WTC11 (cell line): ENCODE measurements around the gene LCE5A. TPM values are rescaled to one million over a fixed set of nuclear protein-coding genes. Genes with fewer than 3 reads are reported as not detected.
A peak's percentile ranks its signal among the peaks of the same experiment; 100 is the strongest.

Source experiments
- ATAC-seq: fragments of 200-7000 bp; cut with Tn5 transposase; 2 replicates; pipeline ENCODE4 v1.10.0; 2021; ENCODE audit warnings: mild to moderate bottlenecking, moderate library complexity
- CTCF ChIA-PET: fragments of 300-600 bp; sonication (Branson Sonifier 250); formaldehyde crosslinking; loops from one replicate; lab custom pipeline; 2021; ENCODE audit warnings: antibody characterized with exemption; lab: Charles Lee
- POLR2A ChIA-PET: fragments of 350-600 bp; sonication (Branson Sonifier 250); formaldehyde crosslinking; loops from one replicate; lab custom pipeline; 2021; ENCODE audit warnings: antibody characterized with exemption; lab: Charles Lee
- DNase-seq: peaks from one replicate; pipeline ENCODE4 v3.0.0; 2021; ENCODE audit warnings: low spot score
- H3K27ac Mint-ChIP-seq: 2 replicates; pipeline ENCODE4 v1.8.0; 2021; ENCODE audit warnings: mixed read lengths
- H3K27me3 Mint-ChIP-seq: 2 replicates; pipeline ENCODE4 v1.8.0; 2021; ENCODE audit warnings: low read depth, mild to moderate bottlenecking, moderate library complexity, mixed read lengths
- H3K36me3 Mint-ChIP-seq: 2 replicates; pipeline ENCODE4 v1.8.0; 2021; ENCODE audit warnings: mixed read lengths
- H3K4me1 Mint-ChIP-seq: 2 replicates; pipeline ENCODE4 v1.8.0; 2022; ENCODE audit warnings: mixed read lengths
- H3K4me3 Mint-ChIP-seq: 2 replicates; pipeline ENCODE4 v1.8.0; 2021; ENCODE audit warnings: mild to moderate bottlenecking, moderate library complexity, mixed read lengths
- H3K9me3 Mint-ChIP-seq: 2 replicates; pipeline ENCODE4 v1.8.0; 2021; ENCODE audit warnings: mixed read lengths
- ATF1 ChIP-seq: sonication (generic); formaldehyde crosslinking; IDR thresholded peaks from 2 replicates; pipeline ENCODE4 v1.8.1; 2023; ENCODE audit warnings: mild to moderate bottlenecking, moderate library complexity, missing genetic modification reagents
- CREB1 ChIP-seq: sonication (generic); formaldehyde crosslinking; IDR thresholded peaks from 2 replicates; pipeline ENCODE4 v1.8.0; 2023; ENCODE audit warnings: mild to moderate bottlenecking, missing genetic modification reagents
- E2F4 ChIP-seq: sonication (generic); formaldehyde crosslinking; IDR thresholded peaks from 2 replicates; pipeline ENCODE4 v1.8.1; 2022; ENCODE audit warnings: low read depth, mild to moderate bottlenecking, moderate library complexity, missing genetic modification reagents, borderline replicate concordance
- ERG ChIP-seq: fragments of 250-450 bp; sonication (Bioruptor Pico); IDR thresholded peaks from 2 replicates; pipeline ENCODE4 v1.8.0; 2021; ENCODE audit warnings: mild to moderate bottlenecking
- FOXP4 ChIP-seq: sonication (generic); formaldehyde crosslinking; IDR thresholded peaks from 2 replicates; pipeline ENCODE4 v1.8.0; 2022; ENCODE audit warnings: mild to moderate bottlenecking, missing genetic modification reagents
- MLX ChIP-seq: sonication (generic); formaldehyde crosslinking; IDR thresholded peaks from 2 replicates; pipeline ENCODE4 v1.8.1; 2023; ENCODE audit warnings: mild to moderate bottlenecking, missing genetic modification reagents, moderate library complexity
- NFE2L1 ChIP-seq: sonication (generic); formaldehyde crosslinking; IDR thresholded peaks from 2 replicates; pipeline ENCODE4 v1.8.1; 2023; ENCODE audit warnings: missing genetic modification reagents
- NR3C1 ChIP-seq: sonication (generic); formaldehyde crosslinking; conservative IDR thresholded peaks from 2 replicates; pipeline ENCODE4 v1.8.1; 2023; ENCODE audit warnings: low read depth, mild to moderate bottlenecking, missing genetic modification reagents
- OVOL2 ChIP-seq: fragments of 250-450 bp; sonication (Bioruptor Pico); IDR thresholded peaks from 2 replicates; pipeline ENCODE4 v1.9.0; 2021; ENCODE audit warnings: mild to moderate bottlenecking, borderline replicate concordance
- PREB ChIP-seq: sonication (generic); formaldehyde crosslinking; IDR thresholded peaks from 2 replicates; pipeline ENCODE4 v1.8.1; 2022; ENCODE audit warnings: mild to moderate bottlenecking, missing genetic modification reagents, moderate library complexity, borderline replicate concordance
- RELA ChIP-seq: sonication (generic); formaldehyde crosslinking; IDR thresholded peaks from 2 replicates; pipeline ENCODE4 v1.8.1; 2022; ENCODE audit warnings: missing genetic modification reagents, mild to moderate bottlenecking, borderline replicate concordance
- SMAD3 ChIP-seq: sonication (generic); formaldehyde crosslinking; IDR thresholded peaks from 2 replicates; pipeline ENCODE4 v1.8.0; 2022; ENCODE audit warnings: missing genetic modification reagents, mild to moderate bottlenecking, borderline replicate concordance
- SMAD4 ChIP-seq: sonication (generic); formaldehyde crosslinking; IDR thresholded peaks from 2 replicates; pipeline ENCODE4 v1.8.0; 2022; ENCODE audit warnings: mild to moderate bottlenecking, missing genetic modification reagents
- SP1 ChIP-seq: sonication (generic); formaldehyde crosslinking; conservative IDR thresholded peaks from 2 replicates; pipeline ENCODE4 v1.8.1; 2022; ENCODE audit warnings: missing genetic modification reagents
- TP53 ChIP-seq: sonication (generic); formaldehyde crosslinking; IDR thresholded peaks from 2 replicates; pipeline ENCODE4 v1.8.1; 2023; ENCODE audit warnings: mild to moderate bottlenecking, missing genetic modification reagents
- USF1 ChIP-seq: sonication (generic); formaldehyde crosslinking; IDR thresholded peaks from 2 replicates; pipeline ENCODE4 v1.8.0; 2022; ENCODE audit warnings: mild to moderate bottlenecking, missing genetic modification reagents
- ZNF219 ChIP-seq: sonication (generic); formaldehyde crosslinking; IDR thresholded peaks from 2 replicates; pipeline ENCODE4 v1.8.0; 2023; ENCODE audit warnings: missing genetic modification reagents, mild to moderate bottlenecking, borderline replicate concordance
- ZNF317 ChIP-seq: sonication (generic); formaldehyde crosslinking; IDR thresholded peaks from 2 replicates; pipeline ENCODE4 v1.8.1; 2023; ENCODE audit warnings: low read depth, mild to moderate bottlenecking, moderate library complexity, missing genetic modification reagents, borderline replicate concordance
- ZNF416 ChIP-seq: fragments of 250-450 bp; sonication (Bioruptor Pico); IDR thresholded peaks from 2 replicates; pipeline ENCODE4 v1.9.0; 2021; ENCODE audit warnings: mild to moderate bottlenecking, inconsistent platforms
- total RNA-seq: library from RNA; stranded (reverse); gene quantifications from 3 replicates; pipeline ENCODE4 v1.2.3, GENCODE V29; 2021

The LCE5A gene
- total RNA-seq, 1 experiment from 2014 or later = not detected

GRCh38 chr1:152479792-152480595 is 30.6 kb upstream of the LCE5A start:
- H3K4me3 Mint-ChIP-seq = no peak overlapping the region
- peaks cover 86% of the 10 kb centered on the region for H3K9me3 Mint-ChIP-seq
- TF ChIP-seq USF1 (no peak), NFE2L1 (CRISPR knock-in tag) (no peak), OVOL2 (CRISPR knock-in tag) (no peak), ERG (CRISPR knock-in tag) (no peak), SMAD3 (CRISPR knock-in tag) (no peak), ZNF219 (CRISPR knock-in tag) (no peak), E2F4 (no peak), CREB1 (CRISPR knock-in tag) (no peak), ZNF416 (CRISPR knock-in tag) (no peak), ZNF317 (CRISPR knock-in tag) (no peak), ATF1 (CRISPR knock-in tag) (no peak), PREB (CRISPR knock-in tag) (no peak), SMAD4 (CRISPR knock-in tag) (no peak), FOXP4 (CRISPR knock-in tag) (no peak), NR3C1 (CRISPR knock-in tag) (no peak)
- TF ChIP-seq, all 79 proteins: peak for 0
- Mint-ChIP-seq H3K27ac (no peak overlapping the region), H3K27me3 (peaks cover 12% of the 10 kb centered on the region), H3K36me3 (peaks cover 67% of the 10 kb centered on the region), H3K4me1 (no peaks in the 10 kb centered on the region)
- POLR2A ChIA-PET = no interaction called here
- ATAC-seq (no peak), DNase-seq (peak; percentile 12)
- CTCF ChIA-PET = no interaction called here

GRCh38 chr1:152481869-152482664 is 28.5 kb upstream of the LCE5A start:
- DNase-seq = no peak
- Mint-ChIP-seq H3K4me1 (no peaks in the 10 kb centered on the region), H3K27me3 (peaks cover 9% of the 10 kb centered on the region), H3K27ac (no peak overlapping the region), H3K9me3 (peaks cover 84% of the 10 kb centered on the region), H3K4me3 (no peak overlapping the region), H3K36me3 (peaks cover 70% of the 10 kb centered on the region)
- ATAC-seq = no peak
- POLR2A ChIA-PET = no interaction called here
- CTCF ChIA-PET = no interaction called here
- no peak for TF ChIP-seq TP53 (CRISPR knock-in tag)
- no peak for TF ChIP-seq RELA
- TF ChIP-seq ERG (CRISPR knock-in tag) = no peak
- TF ChIP-seq SP1 (CRISPR knock-in tag) = no peak
- TF ChIP-seq MLX (CRISPR knock-in tag) = no peak
- TF ChIP-seq OVOL2 (CRISPR knock-in tag) = no peak
- no peak for TF ChIP-seq PREB (CRISPR knock-in tag)
